Esophagus muscularis mucosa (tissue), 4 donors: ENCODE data around the gene TGFBRAP1. TPM values are rescaled to one million over a fixed set of nuclear protein-coding genes. Genes with fewer than 3 reads are reported as not detected.
A peak's percentile ranks its signal among the peaks of the same experiment; 100 is the strongest.
"Not testable (repeated sequence)": the region's sequence is repeated elsewhere in the genome, so short reads cannot be mapped to it uniquely, and the experiment has no call there.

Source experiments
- DNase-seq: peaks from one replicate; pipeline ENCODE4 v3.0.0-alpha.2; 2017; ENCODE audit errors: extremely low spot score
- H3K27ac ChIP-seq, 4 donors: fragments of 200-600 bp; sonication (generic); replicated peaks in 1 of 4; 1 replicate in 3 of 4; 2 replicates in 1 of 4; pipeline ENCODE4 v1.5.1; 2016 to 2019; ENCODE audit warnings: mild to moderate bottlenecking in 1 of 4
- H3K27me3 ChIP-seq, 4 donors: fragments of 200-600 bp; sonication (generic); one replicate each; pipeline versions ENCODE4 v1.5.1 to v1.6.0; 2016 to 2019
- H3K36me3 ChIP-seq, 4 donors: fragments of 200-600 bp; sonication (generic); one replicate each; pipeline ENCODE4 v1.5.1; 2016 to 2019
- H3K4me1 ChIP-seq, 4 donors: fragments of 200-600 bp; sonication (generic); one replicate each; pipeline ENCODE4 v1.5.1; 2016 to 2019
- H3K4me3 ChIP-seq, 4 donors: fragments of 200-600 bp; sonication (generic); 1 replicate in 2 of 4; 2 replicates in 2 of 4; pipeline ENCODE4 v1.5.1; 2016 to 2019; ENCODE audit warnings: mild to moderate bottlenecking in 4 of 4, moderate library complexity in 1 of 4
- H3K9me3 ChIP-seq, 4 donors: fragments of 200-600 bp; sonication (generic); 1 replicate in 3 of 4; 2 replicates in 1 of 4; pipeline ENCODE4 v1.5.1; 2016 to 2019
- CTCF ChIP-seq, 3 experiments: fragments of 200-600 bp in 2 of 3; fragments of 450-650 bp in 1 of 3; sonication (generic) in 2 of 3; IDR thresholded peaks; one replicate each; pipeline ENCODE4 v1.5.1; 2017 to 2019; ENCODE audit warnings: antibody characterized with exemption in 3 of 3, mild to moderate bottlenecking in 2 of 3, moderate library complexity in 1 of 3
- EP300 ChIP-seq: sonication (generic); formaldehyde crosslinking; IDR thresholded peaks from one replicate; pipeline ENCODE4 v1.6.1; 2017; ENCODE audit warnings: antibody characterized with exemption
- POLR2A ChIP-seq: fragments of 450-650 bp; IDR thresholded peaks from one replicate; pipeline ENCODE4 v1.6.1; 2017; ENCODE audit warnings: antibody characterized with exemption, moderate library complexity, mild to moderate bottlenecking, low read depth
- POLR2AphosphoS5 ChIP-seq, 2 donors: sonication (generic); formaldehyde crosslinking; IDR thresholded peaks; one replicate each; pipeline ENCODE4 v1.6.1; 2017; ENCODE audit warnings: antibody characterized with exemption in 2 of 2
- WGBS: methylation state at CpG from one replicate; pipeline ENCODE4 v1.1.5; 2018; 5-methylcytosine and 5-hydroxymethylcytosine counted together
- intact Hi-C: fragments of 100-400 bp; cut with DNase I; formaldehyde crosslinking; loops from one replicate; pipeline ENCODE4 v1.15.1; 2023
- total RNA-seq, 4 donors: library from RNA; depleted of rRNA; stranded (reverse); fragments of >200 nt; gene quantifications; one replicate each; pipeline versions ENCODE4 v1.1.0 to v1.2.1, GENCODE V29; 2016

The TGFBRAP1 gene
- total RNA-seq, 4 donors from 2014 or later = 20.8 to 34.4 (median 27.9) TPM

GRCh38 chr2:105328281-105329196 lies 996 bp downstream of the TGFBRAP1 start:
- Histone ChIP-seq H3K9me3 (no peaks in the 10 kb centered on the region), H3K36me3 (peaks cover 0 to 6% (median 0%) of the 10 kb centered on the region in 4 donors), H3K27ac (peak overlapping the region; percentile 80 to 94 (median 88)), H3K4me1 (peaks cover 14 to 39% (median 29%) of the 10 kb centered on the region in 4 donors), H3K4me3 (peak overlapping the region; percentile 75 to 92 (median 78)), H3K27me3 (no peaks in the 10 kb centered on the region)
- TF ChIP-seq POLR2AphosphoS5 (IDR thresholded peaks at IDR 0.05) (peak in 1 of 2 donors; percentile 20), CTCF (IDR thresholded peaks at IDR 0.05) (no peak), POLR2A (no peak)
- WGBS = 24% methylated on average over 13 of the region's 16 CpGs
- intact Hi-C loops = no loop called here
- DNase-seq = no peak

DNA sequence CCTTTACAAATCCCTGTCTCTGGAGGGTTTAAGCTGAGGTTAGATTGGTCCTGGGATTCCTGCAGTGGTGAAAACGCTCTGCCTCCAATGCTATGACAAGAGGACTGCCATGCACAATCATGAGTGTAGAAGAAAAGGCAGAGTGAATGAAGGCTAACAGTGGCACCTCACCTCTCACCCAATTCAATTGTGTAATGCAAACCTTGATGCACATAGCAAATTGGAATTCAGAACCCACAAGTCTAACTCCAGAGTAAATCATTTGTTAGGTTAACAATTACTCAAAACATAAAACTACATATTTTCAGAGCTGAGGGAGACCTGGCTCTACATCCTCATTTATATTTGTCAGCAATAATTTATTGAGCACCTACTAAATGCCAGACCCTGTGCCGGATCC lies 1.8 kb downstream of the TGFBRAP1 start:
- intact Hi-C loops = no loop called here
- TF ChIP-seq CTCF (IDR thresholded peaks at IDR 0.05) = no peak
- no peak for TF ChIP-seq EP300
- no peak for TF ChIP-seq POLR2AphosphoS5 (IDR thresholded peaks at IDR 0.05)
- TF ChIP-seq POLR2A = no peak
- 74% methylated on average over 2 of the region's 2 CpGs for WGBS
- Histone ChIP-seq H3K4me1 (peaks cover 17 to 47% (median 36%) of the 10 kb centered on the region in 4 donors), H3K27me3 (no peaks in the 10 kb centered on the region), H3K27ac (peak overlapping the region in 1 of 4 donors; percentile 94), H3K4me3 (peak overlapping the region in 1 of 4 donors; percentile 76), H3K9me3 (no peaks in the 10 kb centered on the region), H3K36me3 (peaks cover 0 to 6% (median 0%) of the 10 kb centered on the region in 4 donors)
- DNase-seq = no peak

DNA sequence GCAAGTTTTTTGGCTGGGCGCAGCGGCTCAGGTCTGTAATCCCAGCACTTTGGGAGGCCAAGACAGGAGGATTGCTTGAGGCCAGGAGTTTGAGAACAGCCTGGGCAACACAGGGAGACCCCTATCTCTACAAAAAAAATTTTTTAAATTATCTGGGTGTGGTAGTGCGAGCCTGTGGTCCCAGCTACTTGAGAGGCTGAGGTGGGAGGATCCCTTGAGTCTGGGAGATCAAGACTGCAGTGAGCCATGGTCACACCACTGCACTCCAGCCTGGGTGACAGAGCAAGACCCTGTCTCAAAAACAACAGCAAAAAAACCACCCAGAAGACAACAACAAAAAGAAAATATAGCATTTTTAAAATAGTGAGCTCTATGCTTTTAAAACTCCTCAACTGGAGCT lies 2.3 kb downstream of the TGFBRAP1 start:
- H3K4me3 ChIP-seq, DNase-seq, intact Hi-C loops, H3K9me3 ChIP-seq, H3K36me3 ChIP-seq, H3K27me3 ChIP-seq: not testable (repeated sequence)
- 86% methylated on average over 3 of the region's 3 CpGs for WGBS
- peak overlapping the region in 1 of 4 donors; percentile 94 for H3K27ac ChIP-seq
- peaks cover 17 to 51% (median 40%) of the 10 kb centered on the region in 4 donors for H3K4me1 ChIP-seq

GRCh38 chr2:105325389-105325963 lies 4.1 kb downstream of the TGFBRAP1 start:
- no peaks in the 10 kb centered on the region for H3K9me3 ChIP-seq
- H3K27me3 ChIP-seq = no peaks in the 10 kb centered on the region
- DNase-seq = no peak
- no peak for TF ChIP-seq CTCF (IDR thresholded peaks at IDR 0.05)
- no peak for TF ChIP-seq POLR2A
- TF ChIP-seq EP300 = no peak
- TF ChIP-seq POLR2AphosphoS5 (IDR thresholded peaks at IDR 0.05) = no peak
- no peak overlapping the region for H3K4me3 ChIP-seq
- peaks cover 17 to 55% (median 44%) of the 10 kb centered on the region in 4 donors for H3K4me1 ChIP-seq
- H3K36me3 ChIP-seq = peaks cover 0 to 6% (median 0%) of the 10 kb centered on the region in 4 donors
- no peak overlapping the region for H3K27ac ChIP-seq
- 68% methylated on average over 3 of the region's 3 CpGs for WGBS
- intact Hi-C loops = no loop called here

GRCh38 chr2:105324732-105325131 lies 4.8 kb downstream of the TGFBRAP1 start:
- 89% methylated on average over 4 of the region's 4 CpGs for WGBS
- H3K36me3 ChIP-seq = peaks cover 0 to 6% (median 0%) of the 10 kb centered on the region in 4 donors
- no peaks in the 10 kb centered on the region for H3K9me3 ChIP-seq
- no peak for DNase-seq
- intact Hi-C loops = no loop called here
- H3K27me3 ChIP-seq = no peaks in the 10 kb centered on the region
- H3K27ac ChIP-seq = no peak overlapping the region
- TF ChIP-seq EP300 (no peak), POLR2A (no peak), CTCF (IDR thresholded peaks at IDR 0.05) (no peak), POLR2AphosphoS5 (IDR thresholded peaks at IDR 0.05) (no peak)
- no peak overlapping the region for H3K4me3 ChIP-seq
- H3K4me1 ChIP-seq = peaks cover 13 to 56% (median 45%) of the 10 kb centered on the region in 4 donors
